Smooth muscle cell (in vitro differentiated cells): Measurements from ENCODE around the gene USP53. TPM values are rescaled to one million over a fixed set of nuclear protein-coding genes. Genes with fewer than 3 reads are reported as not detected.
A peak's percentile ranks its signal among the peaks of the same experiment; 100 is the strongest.

Experiments used
- DNase-seq: peaks from one replicate; lab custom pipeline; 2025; ENCODE audit not compliant: unreplicated experiment; lab: John Stamatoyannopoulos, UW
- H2AFZ ChIP-seq: fragments of 200-600 bp; sonication (generic); 2 replicates; pipeline ENCODE4 v1.6.0; 2016; ENCODE audit warnings: antibody characterized with exemption, low read depth, mild to moderate bottlenecking
- H3F3A ChIP-seq: fragments of 200-600 bp; sonication (generic); 2 replicates; pipeline ENCODE4 v1.6.0; 2017; ENCODE audit warnings: antibody characterized with exemption, low read depth
- H3K27ac ChIP-seq: fragments of 200-600 bp; sonication (generic); 2 replicates; pipeline ENCODE4 v1.5.1; 2016; ENCODE audit warnings: low read depth, mild to moderate bottlenecking
- H3K27me3 ChIP-seq: fragments of 200-600 bp; sonication (generic); 2 replicates; pipeline ENCODE4 v1.6.1; 2016; ENCODE audit warnings: low read depth, mild to moderate bottlenecking
- H3K36me3 ChIP-seq: fragments of 200-600 bp; sonication (generic); 2 replicates; pipeline ENCODE4 v1.5.1; 2016; ENCODE audit warnings: low read depth
- H3K4me1 ChIP-seq: fragments of 200-600 bp; sonication (generic); 2 replicates; pipeline ENCODE4 v1.5.1; 2016; ENCODE audit warnings: low read depth
- H3K4me2 ChIP-seq: fragments of 200-600 bp; sonication (generic); 2 replicates; pipeline ENCODE4 v1.6.0; 2016; ENCODE audit warnings: mild to moderate bottlenecking
- H3K4me3 ChIP-seq: fragments of 200-600 bp; sonication (generic); 2 replicates; pipeline ENCODE4 v1.5.1; 2016; ENCODE audit warnings: mild to moderate bottlenecking
- H3K79me2 ChIP-seq: fragments of 200-600 bp; sonication (generic); 2 replicates; pipeline ENCODE4 v1.6.0; 2016; ENCODE audit warnings: low read depth, mild to moderate bottlenecking
- H3K9ac ChIP-seq: fragments of 200-600 bp; sonication (generic); 2 replicates; pipeline ENCODE4 v1.6.0; 2016; ENCODE audit warnings: low read depth
- H3K9me3 ChIP-seq: fragments of 200-600 bp; sonication (generic); replicated peaks from 2 replicates; pipeline ENCODE4 v1.5.1; 2016; ENCODE audit warnings: low read depth
- H4K20me1 ChIP-seq: fragments of 200-600 bp; sonication (generic); 2 replicates; pipeline ENCODE4 v1.6.0; 2016; ENCODE audit warnings: low read depth
- CTCF ChIP-seq: fragments of 200-600 bp; sonication (generic); IDR thresholded peaks from 2 replicates; pipeline ENCODE4 v1.5.1; 2017; ENCODE audit warnings: borderline replicate concordance, mild to moderate bottlenecking, antibody characterized with exemption; ENCODE audit not compliant: insufficient read depth, poor library complexity, severe bottlenecking
- WGBS: methylation state at CpG from one replicate; pipeline ENCODE4 v1.1.7; 2016; ENCODE audit warnings: low lambda C conversion rate; 5-methylcytosine and 5-hydroxymethylcytosine counted together
- polyA plus RNA-seq: library from polyadenylated mRNA; unstranded; fragments of >200 nt; fragmentation: Nextera tagmentation; extraction: Ambion mirVana; gene quantifications from 2 replicates; pipeline ENCODE4 v1.2.1, GENCODE V29; 2016
- total RNA-seq: library from RNA; depleted of rRNA; stranded (reverse); fragments of >200 nt; gene quantifications from 2 replicates; pipeline ENCODE4 v1.2.3, GENCODE V29; 2014

Gene USP53
- total and polyA plus RNA-seq, 2 experiments from 2014 or later, result 4.2 to 16.3 TPM

- H3K4me1 ChIP-seq, result peaks cover 6% of the 10 kb centered on the region
- no peak overlapping the region for H3K27ac ChIP-seq
- H3K36me3 ChIP-seq, result no peaks in the 10 kb centered on the region
- H3K79me2 ChIP-seq, result peaks cover 21% of the 10 kb centered on the region
- H3K9me3 ChIP-seq, result no peaks in the 10 kb centered on the region
- H3K9ac ChIP-seq, result no peak overlapping the region
- peak overlapping the region; percentile 73 for H3K4me3 ChIP-seq
- H3K27me3 ChIP-seq, result no peaks in the 10 kb centered on the region
- no peak overlapping the region for H2AFZ ChIP-seq
- H4K20me1 ChIP-seq, result no peaks in the 10 kb centered on the region
- no peak for TF ChIP-seq CTCF
- 91% methylated on average over 4 of the region's 4 CpGs for WGBS
- DNase-seq, result no peak
- no peaks in the 10 kb centered on the region for H3F3A ChIP-seq
- peak overlapping the region; percentile 89 for H3K4me2 ChIP-seq
Observed at GRCh38 chr4:119210775-119211174, 1.7 kb upstream of the USP53 start.

GRCh38 chr4:119211867-119212233 lies 663 bp upstream of the USP53 start:
- no peaks in the 10 kb centered on the region for H3F3A ChIP-seq
- H3K4me3 ChIP-seq, result peak overlapping the region; percentile 73
- no peaks in the 10 kb centered on the region for H3K36me3 ChIP-seq
- peak overlapping the region; percentile 93 for H2AFZ ChIP-seq
- WGBS, result 2% methylated on average over 12 of the region's 12 CpGs
- H3K4me1 ChIP-seq, result peaks cover 6% of the 10 kb centered on the region
- no peak for DNase-seq
- no peaks in the 10 kb centered on the region for H3K9me3 ChIP-seq
- H4K20me1 ChIP-seq, result no peaks in the 10 kb centered on the region
- peak overlapping the region; percentile 89 for H3K4me2 ChIP-seq
- H3K27me3 ChIP-seq, result no peaks in the 10 kb centered on the region
- H3K79me2 ChIP-seq, result peaks cover 30% of the 10 kb centered on the region
- TF ChIP-seq CTCF, result no peak
- peak overlapping the region; percentile 91 for H3K9ac ChIP-seq
- peak overlapping the region; percentile 86 for H3K27ac ChIP-seq

- Histone ChIP-seq H4K20me1 (no peaks in the 10 kb centered on the region), H3K4me2 (peak overlapping the region; percentile 89), H3K9ac (peak overlapping the region; percentile 62), H3K79me2 (peaks cover 31% of the 10 kb centered on the region), H2AFZ (peak overlapping the region; percentile 70), H3K27me3 (no peaks in the 10 kb centered on the region), H3K4me3 (peak overlapping the region; percentile 73), H3K36me3 (no peaks in the 10 kb centered on the region), H3K27ac (peak overlapping the region; percentile 80), H3K9me3 (no peaks in the 10 kb centered on the region), H3K4me1 (peaks cover 6% of the 10 kb centered on the region), H3F3A (no peaks in the 10 kb centered on the region)
- no peak for TF ChIP-seq CTCF
- WGBS, result 3% methylated on average over 24 of the region's 24 CpGs
- peak; percentile 83 for DNase-seq
Observed at GRCh38 chr4:119212964-119213606, 572 bp downstream of the USP53 start.

- H3K9ac ChIP-seq, result no peak overlapping the region
- no peaks in the 10 kb centered on the region for H3K9me3 ChIP-seq
- no peaks in the 10 kb centered on the region for H3F3A ChIP-seq
- H3K27ac ChIP-seq, result no peak overlapping the region
- no peak for DNase-seq
- TF ChIP-seq CTCF, result no peak
- H3K4me3 ChIP-seq, result no peak overlapping the region
- H3K36me3 ChIP-seq, result no peaks in the 10 kb centered on the region
- H3K4me1 ChIP-seq, result peaks cover 6% of the 10 kb centered on the region
- no peak overlapping the region for H3K4me2 ChIP-seq
- H3K27me3 ChIP-seq, result no peaks in the 10 kb centered on the region
- H4K20me1 ChIP-seq, result no peaks in the 10 kb centered on the region
- peaks cover 34% of the 10 kb centered on the region for H3K79me2 ChIP-seq
- 92% methylated on average over 1 of the region's 1 CpG for WGBS
- H2AFZ ChIP-seq, result no peak overlapping the region
Observed at GRCh38 chr4:119218093-119218492, 5.6 kb downstream of the USP53 start.
